ENCODE measurements around the gene RICTOR. TPM values are rescaled to one million over a fixed set of nuclear protein-coding genes. Genes with fewer than 3 reads are reported as not detected.

RICTOR gene
- total RNA-seq, 1 donor from 2014 or later: 41.3 TPM

DNA sequence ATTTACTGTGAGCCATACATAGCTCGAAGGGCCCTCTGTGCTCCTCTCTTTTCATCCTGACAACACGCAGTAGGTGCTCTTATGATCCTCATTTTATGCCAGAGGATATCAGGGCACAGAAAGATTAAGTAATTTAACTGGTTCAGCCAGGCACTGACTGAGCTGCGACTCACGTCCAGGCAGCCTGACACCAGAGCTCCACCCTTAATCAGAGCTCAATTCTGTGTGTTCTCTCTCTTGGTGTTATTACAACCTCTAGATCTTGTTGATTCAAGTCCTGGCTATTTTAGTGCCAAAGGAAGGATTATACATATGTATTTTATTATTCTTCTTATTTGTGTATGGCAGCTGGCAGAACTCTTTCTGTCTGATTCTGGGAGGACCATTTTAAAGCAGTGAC is 168.7 kb downstream of the RICTOR start:
- H3K27me3 Mint-ChIP-seq (ENCODE audit: insufficient read depth, low read depth): no peaks in the 10 kb centered on the region
- no peaks in the 10 kb centered on the region for H4K20me1 ChIP-seq (ENCODE audit: low read depth)

DNA sequence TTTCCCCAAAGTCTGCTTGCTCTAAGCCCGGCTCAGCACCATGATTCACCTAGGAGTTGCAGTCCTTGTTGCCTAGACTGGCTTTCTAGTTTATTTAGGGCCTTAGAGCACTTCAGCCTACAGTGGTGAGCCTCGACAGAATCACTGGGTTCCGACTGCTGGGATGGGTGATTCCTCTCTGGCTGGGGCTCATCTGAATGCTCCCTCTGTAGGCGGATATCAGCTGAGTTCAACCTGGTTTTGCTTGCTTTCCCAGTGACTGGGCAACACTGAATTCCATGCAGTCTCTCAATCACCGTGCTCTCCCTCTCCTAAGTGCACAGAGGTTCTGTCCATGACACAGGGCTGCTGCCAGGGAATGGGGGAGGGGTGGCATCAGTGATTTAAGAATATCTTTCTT is 174.3 kb downstream of the RICTOR start:
- Histone ChIP-seq H2AFZ (replicated peaks) (no peak overlapping the region), H3K4me3 (no peak overlapping the region), H3K36me3 (no peaks in the 10 kb centered on the region), H3K4me1 (no peaks in the 10 kb centered on the region), H3K4me2 (no peak overlapping the region), H3K79me2 (ENCODE audit: low read depth) (no peaks in the 10 kb centered on the region), H3K27me3 (no peaks in the 10 kb centered on the region), H3K9me3 (ENCODE audit: low read depth) (no peaks in the 10 kb centered on the region), H4K20me1 (ENCODE audit: low read depth) (no peaks in the 10 kb centered on the region), H3K27ac (no peak overlapping the region), H3K9ac (no peak overlapping the region), H3F3A (ENCODE audit: low read depth) (no peaks in the 10 kb centered on the region)
- no peak for TF ChIP-seq EZH2 (IDR thresholded peaks at IDR 0.05)
- no peak for TF ChIP-seq EZH2phosphoT487 (IDR thresholded peaks at IDR 0.05)
- TF ChIP-seq, protein P1, sequence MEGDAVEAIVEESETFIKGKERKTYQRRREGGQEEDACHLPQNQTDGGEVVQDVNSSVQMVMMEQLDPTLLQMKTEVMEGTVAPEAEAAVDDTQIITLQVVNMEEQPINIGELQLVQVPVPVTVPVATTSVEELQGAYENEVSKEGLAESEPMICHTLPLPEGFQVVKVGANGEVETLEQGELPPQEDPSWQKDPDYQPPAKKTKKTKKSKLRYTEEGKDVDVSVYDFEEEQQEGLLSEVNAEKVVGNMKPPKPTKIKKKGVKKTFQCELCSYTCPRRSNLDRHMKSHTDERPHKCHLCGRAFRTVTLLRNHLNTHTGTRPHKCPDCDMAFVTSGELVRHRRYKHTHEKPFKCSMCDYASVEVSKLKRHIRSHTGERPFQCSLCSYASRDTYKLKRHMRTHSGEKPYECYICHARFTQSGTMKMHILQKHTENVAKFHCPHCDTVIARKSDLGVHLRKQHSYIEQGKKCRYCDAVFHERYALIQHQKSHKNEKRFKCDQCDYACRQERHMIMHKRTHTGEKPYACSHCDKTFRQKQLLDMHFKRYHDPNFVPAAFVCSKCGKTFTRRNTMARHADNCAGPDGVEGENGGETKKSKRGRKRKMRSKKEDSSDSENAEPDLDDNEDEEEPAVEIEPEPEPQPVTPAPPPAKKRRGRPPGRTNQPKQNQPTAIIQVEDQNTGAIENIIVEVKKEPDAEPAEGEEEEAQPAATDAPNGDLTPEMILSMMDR (IDR thresholded peaks at IDR 0.05): no peak
- no peak overlapping the region for H3K4me3 Mint-ChIP-seq
- H3K4me1 Mint-ChIP-seq: no peaks in the 10 kb centered on the region
- H3K36me3 Mint-ChIP-seq: no peaks in the 10 kb centered on the region
- no peak for DNase-seq (ENCODE audit: low spot score)
- no peak overlapping the region for H3K27ac Mint-ChIP-seq
- H3K9me3 Mint-ChIP-seq: peaks cover 15% of the 10 kb centered on the region
- peaks cover 2% of the 10 kb centered on the region for H3K27me3 Mint-ChIP-seq (ENCODE audit: insufficient read depth, low read depth)

More for the DNA sequence above, 168.7 kb downstream of the RICTOR start:
- Histone ChIP-seq H3F3A (ENCODE audit: low read depth) (no peaks in the 10 kb centered on the region), H3K27ac (no peak overlapping the region), H3K9me3 (ENCODE audit: low read depth) (no peaks in the 10 kb centered on the region), H3K4me1 (no peaks in the 10 kb centered on the region), H3K4me2 (no peak overlapping the region), H2AFZ (replicated peaks) (no peak overlapping the region), H3K79me2 (ENCODE audit: low read depth) (no peaks in the 10 kb centered on the region), H3K4me3 (no peak overlapping the region), H3K9ac (no peak overlapping the region), H3K27me3 (no peaks in the 10 kb centered on the region), H3K36me3 (no peaks in the 10 kb centered on the region)
- no peaks in the 10 kb centered on the region for H3K36me3 Mint-ChIP-seq
- no peak for DNase-seq (ENCODE audit: low spot score)
- no peak overlapping the region for H3K27ac Mint-ChIP-seq
- H3K4me1 Mint-ChIP-seq: no peaks in the 10 kb centered on the region
- TF ChIP-seq EZH2 (IDR thresholded peaks at IDR 0.05) (no peak), EZH2phosphoT487 (IDR thresholded peaks at IDR 0.05) (no peak)
- TF ChIP-seq, protein P1 (IDR thresholded peaks at IDR 0.05): no peak
- H3K9me3 Mint-ChIP-seq: peaks cover 7% of the 10 kb centered on the region
- H3K4me3 Mint-ChIP-seq: no peak overlapping the region

DNA sequence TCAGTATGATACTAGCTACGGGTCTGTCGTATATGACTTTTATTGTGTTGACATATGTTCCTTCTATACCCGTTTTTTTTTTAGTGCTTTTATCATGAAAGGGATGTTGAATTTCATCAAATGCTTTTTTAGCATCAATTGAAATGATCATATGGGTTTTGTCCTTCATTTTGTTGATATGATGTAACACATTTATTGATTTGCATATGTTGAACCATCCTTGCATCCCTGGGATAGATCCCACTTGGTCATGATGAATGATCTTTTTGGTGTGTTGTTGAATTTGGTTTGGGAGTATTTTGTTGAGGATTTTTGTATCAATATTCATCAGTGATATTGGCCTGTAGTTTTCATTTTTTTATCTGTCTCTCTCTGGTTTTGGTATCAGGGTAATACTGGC is 177.4 kb downstream of the RICTOR start:
- H3K9me3 ChIP-seq (ENCODE audit: low read depth): no peaks in the 10 kb centered on the region
- no peak overlapping the region for H3K4me3 Mint-ChIP-seq
- H3K27me3 ChIP-seq: no peaks in the 10 kb centered on the region
- no peaks in the 10 kb centered on the region for H3K79me2 ChIP-seq (ENCODE audit: low read depth)
- no peaks in the 10 kb centered on the region for H3K36me3 Mint-ChIP-seq
- H3K9ac ChIP-seq: no peak overlapping the region
- no peaks in the 10 kb centered on the region for H3K4me1 Mint-ChIP-seq
- no peaks in the 10 kb centered on the region for H4K20me1 ChIP-seq (ENCODE audit: low read depth)
- no peak overlapping the region for H3K27ac ChIP-seq
- H3K36me3 ChIP-seq: no peaks in the 10 kb centered on the region
- H3K9me3 Mint-ChIP-seq: peaks cover 15% of the 10 kb centered on the region
- H3K4me1 ChIP-seq: no peaks in the 10 kb centered on the region
- H2AFZ ChIP-seq (replicated peaks): no peak overlapping the region
- no peak for DNase-seq (ENCODE audit: low spot score)
- TF ChIP-seq EZH2 (IDR thresholded peaks at IDR 0.05) (no peak), EZH2phosphoT487 (IDR thresholded peaks at IDR 0.05) (no peak)
- H3F3A ChIP-seq (ENCODE audit: low read depth): no peaks in the 10 kb centered on the region
- peaks cover 2% of the 10 kb centered on the region for H3K27me3 Mint-ChIP-seq (ENCODE audit: insufficient read depth, low read depth)
- H3K27ac Mint-ChIP-seq: no peak overlapping the region
- H3K4me2 ChIP-seq: no peak overlapping the region
- H3K4me3 ChIP-seq: no peak overlapping the region

DNA sequence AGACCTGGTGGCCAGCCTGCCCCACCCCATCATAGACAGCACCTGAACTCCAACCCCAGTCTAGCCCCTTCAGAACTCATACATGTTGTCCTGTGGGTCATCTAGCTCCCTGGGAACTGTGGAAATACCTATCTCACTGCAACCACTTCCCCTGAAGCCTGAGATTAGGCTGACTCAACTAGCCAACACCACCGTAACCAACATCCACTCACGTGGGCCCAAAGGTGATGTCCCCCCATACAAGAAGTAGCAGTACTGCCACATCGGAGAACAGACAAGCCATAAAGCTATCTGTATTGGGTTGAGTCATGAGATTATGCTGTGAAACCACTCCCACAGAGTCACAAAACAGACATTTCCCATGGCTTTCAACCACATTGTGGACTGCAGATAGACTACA is 181.8 kb downstream of the RICTOR start:
- Histone ChIP-seq H4K20me1 (ENCODE audit: low read depth) (no peaks in the 10 kb centered on the region), H2AFZ (replicated peaks) (no peak overlapping the region), H3K79me2 (ENCODE audit: low read depth) (no peaks in the 10 kb centered on the region), H3K4me2 (no peak overlapping the region), H3K4me1 (peaks cover 9% of the 10 kb centered on the region), H3K27me3 (no peaks in the 10 kb centered on the region), H3F3A (ENCODE audit: low read depth) (no peaks in the 10 kb centered on the region), H3K36me3 (no peaks in the 10 kb centered on the region), H3K27ac (no peak overlapping the region), H3K9ac (no peak overlapping the region), H3K9me3 (ENCODE audit: low read depth) (no peaks in the 10 kb centered on the region), H3K4me3 (no peak overlapping the region)
- H3K27me3 Mint-ChIP-seq (ENCODE audit: insufficient read depth, low read depth): peaks cover 2% of the 10 kb centered on the region
- H3K4me3 Mint-ChIP-seq: no peak overlapping the region
- DNase-seq (ENCODE audit: low spot score): no peak
- TF ChIP-seq, protein P1 (IDR thresholded peaks at IDR 0.05): no peak
- TF ChIP-seq EZH2 (IDR thresholded peaks at IDR 0.05) (no peak), EZH2phosphoT487 (IDR thresholded peaks at IDR 0.05) (no peak)
- H3K36me3 Mint-ChIP-seq: no peaks in the 10 kb centered on the region
- no peak overlapping the region for H3K27ac Mint-ChIP-seq
- peaks cover 15% of the 10 kb centered on the region for H3K9me3 Mint-ChIP-seq
- peaks cover 5% of the 10 kb centered on the region for H3K4me1 Mint-ChIP-seq

Measured in neural progenitor cell (in vitro differentiated cells).